SK-N-SH (cell line): ENCODE data around the gene ZNF121.

ENCODE experiments used
- CTCF ChIP-seq: fragments of 200-600 bp; sonication (generic); IDR thresholded peaks from 2 replicates; pipeline ENCODE4 v1.6.1; 2017; ENCODE audit warnings: antibody characterized with exemption, mild to moderate bottlenecking, moderate library complexity
- EP300 ChIP-seq, 2 experiments: IDR thresholded peaks; 2 replicates each; pipeline versions ENCODE4 v1.4.0 to v1.6.1; 2012; ENCODE audit warnings: borderline replicate concordance in 1 of 2, low read depth in 1 of 2, low read length in 1 of 2
- FOXM1 ChIP-seq: IDR thresholded peaks from 2 replicates; pipeline ENCODE4 v1.4.0; 2012; ENCODE audit warnings: low read depth, mild to moderate bottlenecking
- MEF2A ChIP-seq: IDR thresholded peaks from 2 replicates; pipeline ENCODE4 v1.4.0; 2012; ENCODE audit warnings: low read depth, borderline replicate concordance
- PBX3 ChIP-seq: IDR thresholded peaks from 2 replicates; pipeline ENCODE4; 2012
- POLR2AphosphoS5 ChIP-seq: IDR thresholded peaks from 2 replicates; pipeline ENCODE4 v1.6.1; 2012; ENCODE audit warnings: low read depth, low read length
- REST ChIP-seq: IDR thresholded peaks from 2 replicates; pipeline ENCODE4 v1.6.1; 2012; ENCODE audit warnings: mild to moderate bottlenecking, low read depth, low read length, moderate library complexity
- TCF12 ChIP-seq: IDR thresholded peaks from 2 replicates; pipeline ENCODE4 v1.4.0; 2012
- YY1 ChIP-seq: IDR thresholded peaks from 2 replicates; pipeline ENCODE4 v1.4.0; 2012; ENCODE audit warnings: low read depth, mild to moderate bottlenecking

- TF ChIP-seq CTCF (no peak), PBX3 (no peak), TCF12 (no peak), YY1 (no peak), MEF2A (no peak), POLR2AphosphoS5 (no peak), FOXM1 (no peak), EP300 (IDR thresholded peaks at IDR 0.05; ENCODE audit: borderline replicate concordance in 1 of 2, low read depth in 1 of 2, low read length in 1 of 2) (no peak), REST (no peak)
These were observed 31.5 kb upstream of the ZNF121 start for GRCh38 chr19:9615844-9616243.
